PC-3 (cell line): ENCODE results near the gene CAMKK2. TPM values are rescaled to one million over a fixed set of nuclear protein-coding genes. Genes with fewer than 3 reads are reported as not detected.

Experiments used
- ATAC-seq: fragments of 200-7000 bp; cut with Tn5 transposase; 2 replicates; pipeline ENCODE4 v1.9.1; 2020; ENCODE audit warnings: mild to moderate bottlenecking, moderate library complexity
- BruUV-seq: library from RNA; stranded (reverse); fragments of 400-500 nt; replicated peaks from 2 replicates; lab custom pipeline; 2021; lab: Mats Ljungman, UMichigan
- CTCF ChIA-PET: fragments of 300-600 bp; sonication (Branson Sonifier 250); formaldehyde crosslinking; loops from one replicate; lab custom pipeline; 2022; ENCODE audit warnings: antibody characterized with exemption; lab: Charles Lee
- POLR2A ChIA-PET: fragments of 300-600 bp; sonication (Branson Sonifier 250); formaldehyde crosslinking; loops from one replicate; lab custom pipeline; 2022; ENCODE audit warnings: antibody characterized with exemption; ENCODE audit not compliant: unreplicated experiment; lab: Charles Lee
- DNase-seq: peaks from one replicate; pipeline ENCODE4 v3.0.0-alpha.2; 2015
- H2AFZ ChIP-seq: fragments of 300-600 bp; sonication (generic); 2 replicates; pipeline ENCODE4 v1.6.0; 2016; ENCODE audit warnings: antibody characterized with exemption, low read length
- H3F3A ChIP-seq: fragments of 300-600 bp; sonication (generic); one replicate; pipeline ENCODE4 v1.6.0; 2017; ENCODE audit warnings: antibody characterized with exemption, low read length, control low read depth, mild to moderate bottlenecking; ENCODE audit not compliant: unreplicated experiment
- H3K27ac ChIP-seq: fragments of 300-600 bp; sonication (generic); 2 replicates; pipeline ENCODE4 v1.5.1; 2016; ENCODE audit warnings: mild to moderate bottlenecking, low read length
- H3K27me3 ChIP-seq: fragments of 300-600 bp; sonication (generic); 2 replicates; pipeline ENCODE4 v1.6.1; 2016; ENCODE audit warnings: low read length, mixed read lengths
- H3K36me3 ChIP-seq: fragments of 300-600 bp; sonication (generic); 2 replicates; pipeline ENCODE4 v1.6.1; 2016; ENCODE audit warnings: low read depth, mixed run types, low read length, mixed read lengths
- H3K4me1 ChIP-seq: fragments of 300-600 bp; sonication (generic); 2 replicates; pipeline ENCODE4 v1.5.1; 2016; ENCODE audit warnings: low read length; ENCODE audit not compliant: insufficient read depth
- H3K4me2 ChIP-seq: fragments of 300-600 bp; sonication (generic); 2 replicates; pipeline ENCODE4 v1.6.0; 2016; ENCODE audit warnings: low read length
- H3K4me3 ChIP-seq: fragments of 300-600 bp; sonication (generic); 2 replicates; pipeline ENCODE4 v1.5.1; 2016; ENCODE audit warnings: mild to moderate bottlenecking, low read length, mixed read lengths
- H3K79me2 ChIP-seq: fragments of 300-600 bp; sonication (generic); 2 replicates; pipeline ENCODE4 v1.6.1; 2017; ENCODE audit warnings: low read length, mixed read lengths
- H3K9ac ChIP-seq: fragments of 300-600 bp; sonication (generic); 2 replicates; pipeline ENCODE4 v1.6.0; 2016; ENCODE audit warnings: mild to moderate bottlenecking, low read length
- H3K9me2 ChIP-seq: fragments of 300-600 bp; sonication (generic); replicated peaks from 2 replicates; pipeline ENCODE4 v1.6.1; 2016; ENCODE audit warnings: mixed run types, low read length, mixed read lengths
- H3K9me3 ChIP-seq: fragments of 300-600 bp; sonication (generic); 2 replicates; pipeline ENCODE4 v1.6.1; 2016; ENCODE audit warnings: low read length, mixed read lengths
- H4K20me1 ChIP-seq: fragments of 300-600 bp; sonication (generic); 2 replicates; pipeline ENCODE4 v1.6.1; 2016; ENCODE audit warnings: low read length, mixed read lengths
- CTCF ChIP-seq: fragments of 300-600 bp; sonication (generic); conservative IDR thresholded peaks from 2 replicates; pipeline ENCODE4 v1.5.1; 2017; ENCODE audit warnings: antibody characterized with exemption, low read depth, mild to moderate bottlenecking, low read length
- EZH2 ChIP-seq: fragments of 300-600 bp; sonication (generic); IDR thresholded peaks from one replicate; pipeline ENCODE4 v1.6.1; 2017; ENCODE audit warnings: antibody characterized with exemption, mild to moderate bottlenecking, low read length; ENCODE audit not compliant: unreplicated experiment
- EZH2phosphoT487 ChIP-seq: fragments of 300-600 bp; sonication (generic); IDR thresholded peaks from 2 replicates; pipeline ENCODE4 v1.6.1; 2018; ENCODE audit warnings: mild to moderate bottlenecking, antibody characterized with exemption, low read length, borderline replicate concordance
- intact Hi-C: fragments of 100-400 bp; cut with micrococcal nuclease; formaldehyde crosslinking; loops from 2 replicates; pipeline ENCODE4 v1.9.0; 2023
- total RNA-seq: library from RNA; depleted of rRNA; stranded (reverse); fragments of >200 nt; gene quantifications from 2 replicates; pipeline ENCODE4 v1.2.3, GENCODE V29; 2014

CAMKK2 gene
- total RNA-seq, 1 experiment from 2014 or later: 26.5 TPM

- ChIA-PET CTCF (no interaction called here), POLR2A (no interaction called here)
- DNase-seq: no peak
- Histone ChIP-seq H2AFZ (no peak overlapping the region), H3K9me2 (no peaks in the 10 kb centered on the region), H3K36me3 (no peaks in the 10 kb centered on the region), H3K4me2 (no peak overlapping the region), H3F3A (no peaks in the 10 kb centered on the region), H3K27ac (no peak overlapping the region), H4K20me1 (no peaks in the 10 kb centered on the region), H3K9ac (no peak overlapping the region), H3K79me2 (no peaks in the 10 kb centered on the region), H3K4me3 (no peak overlapping the region), H3K9me3 (no peaks in the 10 kb centered on the region), H3K27me3 (no peaks in the 10 kb centered on the region), H3K4me1 (no peaks in the 10 kb centered on the region)
- BruUV-seq: no TSS peak
- intact Hi-C loops: no loop called here
- TF ChIP-seq EZH2 (no peak), EZH2phosphoT487 (no peak), CTCF (no peak)
- no peak; the same call in 1 of the 2 replicates for ATAC-seq
Observed at GRCh38 chr12:121198949-121199348, 97.6 kb downstream of the CAMKK2 start.

GRCh38 chr12:121196902-121197301 is 99.6 kb downstream of the CAMKK2 start:
- DNase-seq: no peak
- POLR2A ChIA-PET: no interaction called here

GRCh38 chr12:121191151-121191550 is 105.4 kb downstream of the CAMKK2 start:
- CTCF ChIA-PET: no interaction called here
- H3K4me2 ChIP-seq: peak overlapping the region; percentile 2; the same call in 1 of the 2 replicates
- POLR2A ChIA-PET: no interaction called here

More at GRCh38 chr12:121196902-121197301, 99.6 kb downstream of the CAMKK2 start:
- Histone ChIP-seq H2AFZ (no peak overlapping the region), H3K27me3 (no peaks in the 10 kb centered on the region), H3K27ac (no peak overlapping the region), H3K9me3 (no peaks in the 10 kb centered on the region), H3K4me1 (peaks cover 3% of the 10 kb centered on the region; the same call in 1 of the 2 replicates), H3K4me2 (no peak overlapping the region), H3K9me2 (no peaks in the 10 kb centered on the region), H4K20me1 (no peaks in the 10 kb centered on the region), H3K36me3 (no peaks in the 10 kb centered on the region), H3F3A (no peaks in the 10 kb centered on the region), H3K9ac (no peak overlapping the region), H3K79me2 (no peaks in the 10 kb centered on the region), H3K4me3 (no peak overlapping the region)
- ATAC-seq: no peak
- CTCF ChIA-PET: no interaction called here
- TF ChIP-seq CTCF: no peak
- no TSS peak for BruUV-seq
- intact Hi-C loops: no loop called here

More at GRCh38 chr12:121191151-121191550, 105.4 kb downstream of the CAMKK2 start:
- Histone ChIP-seq H3K9me3 (no peaks in the 10 kb centered on the region), H3K36me3 (no peaks in the 10 kb centered on the region), H3K9ac (no peak overlapping the region), H3K9me2 (no peaks in the 10 kb centered on the region), H3K27me3 (no peaks in the 10 kb centered on the region), H3F3A (no peaks in the 10 kb centered on the region), H3K79me2 (no peaks in the 10 kb centered on the region), H3K4me1 (peaks cover 10% of the 10 kb centered on the region), H4K20me1 (no peaks in the 10 kb centered on the region), H3K4me3 (no peak overlapping the region), H2AFZ (peak overlapping the region; percentile 24; the same call in 1 of the 2 replicates), H3K27ac (no peak overlapping the region)
- intact Hi-C loops: no loop called here
- no TSS peak for BruUV-seq
- no peak for ATAC-seq
- DNase-seq: no peak
- no peak for TF ChIP-seq EZH2
- no peak for TF ChIP-seq EZH2phosphoT487
- no peak for TF ChIP-seq CTCF
